Heart right ventricle (tissue), 16 donors: ENCODE results near the gene ASAP2. TPM values are rescaled to one million over a fixed set of nuclear protein-coding genes. Genes with fewer than 3 reads are reported as not detected.

Source experiments
- ATAC-seq, 8 donors: fragments of 200-7000 bp; cut with Tn5 transposase; one replicate each; pipeline ENCODE4 v1.9.1; 2020; ENCODE audit warnings: mild to moderate bottlenecking in 8 of 8, moderate library complexity in 8 of 8, moderate number of reproducible peaks in 1 of 8
- DNase-seq, 2 donors: peaks; one replicate each; pipeline ENCODE4 v3.0.0-alpha.2; 2020
- H3K27ac ChIP-seq, 10 donors: fragments of 200-600 bp; sonication (generic) in 2 of 10; one replicate each; pipeline versions ENCODE4 v1.5.0 to v1.8.0; 2020 to 2022; ENCODE audit warnings: mild to moderate bottlenecking in 3 of 10
- H3K27me3 ChIP-seq, 7 donors: fragments of 200-600 bp; one replicate each; pipeline ENCODE4 v1.8.0; 2021 to 2022; ENCODE audit warnings: mild to moderate bottlenecking in 2 of 7
- H3K36me3 ChIP-seq, 9 donors: fragments of 200-600 bp; sonication (generic) in 1 of 9; one replicate each; pipeline versions ENCODE4 v1.5.0 to v1.8.0; 2020 to 2022; ENCODE audit warnings: mild to moderate bottlenecking in 2 of 9
- H3K4me1 ChIP-seq, 9 donors: fragments of 200-600 bp; sonication (generic) in 1 of 9; one replicate each; pipeline versions ENCODE4 v1.5.0 to v1.8.0; 2020 to 2022; ENCODE audit warnings: mild to moderate bottlenecking in 4 of 9
- H3K4me3 ChIP-seq, 10 donors: fragments of 200-600 bp; sonication (generic) in 2 of 10; one replicate each; pipeline versions ENCODE4 v1.5.0 to v1.8.0; 2020 to 2022; ENCODE audit warnings: mild to moderate bottlenecking in 7 of 10, moderate library complexity in 2 of 10
- H3K9me3 ChIP-seq, 11 donors: fragments of 200-600 bp in 10 of 11; sonication (generic) in 2 of 11; one replicate each; pipeline versions ENCODE4 v1.5.0 to v1.8.0; 2013 to 2022; ENCODE audit warnings: mild to moderate bottlenecking in 2 of 11, control low read depth in 1 of 11, moderate library complexity in 1 of 11
- CTCF ChIP-seq, 9 donors: fragments of 200-600 bp; sonication (generic) in 2 of 9; IDR thresholded peaks; one replicate each; pipeline versions ENCODE4 v1.5.0 to v1.8.0; 2021 to 2022; ENCODE audit warnings: antibody characterized with exemption in 9 of 9, mild to moderate bottlenecking in 5 of 9, moderate library complexity in 1 of 9
- WGBS, 2 donors: extraction: QIAGEN DNeasy Blood & Tissue Kit; methylation state at CpG; one replicate each; pipeline ENCODE4 v1.1.7; 2013; ENCODE audit warnings: inconsistent platforms in 1 of 2; 5-methylcytosine and 5-hydroxymethylcytosine counted together
- intact Hi-C, 10 donors: fragments of 100-400 bp; cut with DNase I; formaldehyde crosslinking; loops; one replicate each; pipeline versions ENCODE4 v1.11.1 to v1.14.2; 2022
- polyA plus RNA-seq, 2 donors: library from polyadenylated mRNA; stranded (reverse); fragments of 200-250 nt; gene quantifications; one replicate each; pipeline ENCODE4 v1.2.3, GENCODE V29; 2013
- total RNA-seq, 10 donors: library from RNA; stranded (reverse); fragmentation: NEBNext Ultra II Directional in 3 of 10; extraction: Animal tissue kit (Norgen Biotek cat#: 25700) in 3 of 10; gene quantifications; one replicate each; pipeline versions ENCODE4 v1.2.1 to v1.2.4, GENCODE V29; 2021 to 2023
- donor health status: Arrhythmogenic right ventricular cardiomyopathy.
- donor health status: ischemic (EF 13 %, LVEDD 7.1; RV severe dilation, severe dysfunction).
- donor health status: healthy with polysubstance abuse.
- donor health status: DM: no; HTN: yes; CAD: no.
- donor health status: DM: no; HTN: no; CAD: no.
- donor health status: ischemic (EF 25% LVEDD 6.9; RV normal size, moderate dysfunction).
- donor health status: ischemic (EF 25% LVEDD 5.7; RV mildly dilated, moderate dysfunction).
- donor health status: healthy.
- donor health status: DM: yes; HTN: yes; CAD: no.
- donor health status: Ischemic cardiomyopathy.
- donor health status: ischemic (EF 35%, LVEDD 5.7; RV mildly dilated, moderate dysfunction).
- donor health status: nonischemic (EF 11% LVEDD 7.7; RV severe dilation, severe dysfunction).
- donor health status: DM: yes; HTN: yes; CAD: no.
- donor health status: PGD.
- donor health status: ischemic (EF 29% LVEDD 5.4; RV normal size, mild dysfunction).
- donor health status: nonischemic (EF 23%, LVEDD 6.1; RV moderate dilation, normal function).

Gene ASAP2
- total and polyA plus RNA-seq, 12 donors: 5.4 to 17.3 (median 11.8) TPM

- WGBS, 2 donors: 77 to 88% methylated on average over 11 of the region's 11 CpGs
- intact Hi-C loops: no loop called here
- Histone ChIP-seq H3K9me3 (no peaks in the 10 kb centered on the region), H3K27me3 (no peaks in the 10 kb centered on the region), H3K4me3 (no peak overlapping the region), H3K27ac (peak overlapping the region in 9 of 10 donors; percentile 52 to 79 (median 66)), H3K36me3 (no peaks in the 10 kb centered on the region), H3K4me1 (peaks cover 0 to 58% (median 14%) of the 10 kb centered on the region in 9 donors)
- no peak for TF ChIP-seq CTCF (IDR thresholded peaks at IDR 0.05)
- DNase-seq (peak in 1 of 2 donors; percentile 28), ATAC-seq (peak; percentile 46 to 81 (median 64))
Observed at GRCh38 chr2:9166579-9167377, 39.8 kb upstream of the ASAP2 start.

- H3K27ac ChIP-seq: peak overlapping the region in 2 of 10 donors; percentile 70 to 79
Observed at GRCh38 chr2:9167718-9168657, 38.6 kb upstream of the ASAP2 start.

GRCh38 chr2:9168821-9169221 is 37.8 kb upstream of the ASAP2 start:
- H3K27me3 ChIP-seq: no peaks in the 10 kb centered on the region
- ATAC-seq: peak in 1 of 8 donors; percentile 6
- DNase-seq: no peak
- WGBS, 2 donors: 86 to 89% methylated on average over 4 of the region's 4 CpGs
- TF ChIP-seq CTCF (IDR thresholded peaks at IDR 0.05): no peak
- H3K4me1 ChIP-seq: peaks cover 0 to 58% (median 9%) of the 10 kb centered on the region in 9 donors
- peak overlapping the region in 1 of 10 donors; percentile 62 for H3K27ac ChIP-seq
- no peak overlapping the region for H3K4me3 ChIP-seq
- intact Hi-C loops: no loop called here
- no peaks in the 10 kb centered on the region for H3K9me3 ChIP-seq
- no peaks in the 10 kb centered on the region for H3K36me3 ChIP-seq

More at GRCh38 chr2:9167718-9168657, 38.6 kb upstream of the ASAP2 start:
- WGBS, 2 donors: 71 to 80% methylated on average over 13 of the region's 13 CpGs
- H3K4me1 ChIP-seq: peaks cover 0 to 58% (median 14%) of the 10 kb centered on the region in 9 donors
- H3K27me3 ChIP-seq: no peaks in the 10 kb centered on the region
- no peaks in the 10 kb centered on the region for H3K36me3 ChIP-seq
- ATAC-seq (no peak), DNase-seq (no peak)
- intact Hi-C loops: no loop called here
- no peaks in the 10 kb centered on the region for H3K9me3 ChIP-seq
- no peak overlapping the region for H3K4me3 ChIP-seq
- no peak for TF ChIP-seq CTCF (IDR thresholded peaks at IDR 0.05)
